ENCODE results near the gene ANO7.

The ANO7 gene

GRCh38 chr2:241229563-241230401 is 41.3 kb downstream of the ANO7 start:
- DNase-seq = no peak

GRCh38 chr2:241230435-241230834 is 42.0 kb downstream of the ANO7 start:
- no peak for DNase-seq

GRCh38 chr2:241232736-241233575 is 44.5 kb downstream of the ANO7 start:
- DNase-seq = no peak

- DNase-seq = no peak
Measured at GRCh38 chr2:241234066-241234790, 45.8 kb downstream of the ANO7 start.

GRCh38 chr2:241234962-241235740 is 46.7 kb downstream of the ANO7 start:
- DNase-seq = no peak

- DNase-seq = no peak
Measured at GRCh38 chr2:241235859-241236593, 47.5 kb downstream of the ANO7 start.

GRCh38 chr2:241237047-241237446 is 48.6 kb downstream of the ANO7 start:
- DNase-seq = no peak

GRCh38 chr2:241237949-241238371 is 49.5 kb downstream of the ANO7 start:
- no peak for DNase-seq

GRCh38 chr2:241238693-241239198 is 50.3 kb downstream of the ANO7 start:
- DNase-seq = no peak

- no peak for DNase-seq
Measured at GRCh38 chr2:241239552-241240202, 51.2 kb downstream of the ANO7 start.

GRCh38 chr2:241240320-241241004 is 52.0 kb downstream of the ANO7 start:
- no peak for DNase-seq

- no peak for DNase-seq
Measured at GRCh38 chr2:241241669-241242068, 53.2 kb downstream of the ANO7 start.

- DNase-seq = no peak
Measured at GRCh38 chr2:241242306-241242705, 53.8 kb downstream of the ANO7 start.

GRCh38 chr2:241244368-241244767 is 55.9 kb downstream of the ANO7 start:
- no peak for DNase-seq

- no peak for DNase-seq
Measured at GRCh38 chr2:241248289-241248688, 59.8 kb downstream of the ANO7 start.

GRCh38 chr2:241248897-241249296 is 60.4 kb downstream of the ANO7 start:
- no peak for DNase-seq

GRCh38 chr2:241249654-241250053 is 61.2 kb downstream of the ANO7 start:
- DNase-seq = no peak

GRCh38 chr2:241252778-241253475 is 64.5 kb downstream of the ANO7 start:
- no peak for DNase-seq

- no peak for DNase-seq
Measured at GRCh38 chr2:241254904-241255351, 66.5 kb downstream of the ANO7 start.
